ENCODE results near the gene ATP5MC3.

ATP5MC3 gene

DNA sequence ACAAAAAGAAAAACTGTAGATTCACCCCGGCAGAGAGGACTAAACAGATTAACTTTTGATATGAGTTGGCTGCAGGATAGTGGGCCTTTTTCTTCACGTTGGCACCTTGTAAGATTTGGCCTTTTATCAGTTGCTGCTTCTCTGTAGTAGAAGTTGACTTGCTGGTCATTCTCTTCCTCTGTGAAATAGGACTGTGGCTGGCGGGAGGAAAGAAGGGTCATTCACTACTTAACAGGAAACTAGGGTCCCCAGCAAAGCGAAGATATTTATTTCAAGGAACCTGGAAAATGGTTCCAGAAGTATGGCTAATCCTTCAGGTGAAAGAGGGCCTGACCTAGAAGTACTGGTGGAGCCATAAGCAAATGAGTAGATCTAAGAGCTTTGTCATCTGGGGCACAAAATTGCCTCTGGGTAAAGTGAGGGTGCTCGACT is 383 bp upstream of the ATP5MC3 start:
- TF ChIP-seq, protein P1, sequence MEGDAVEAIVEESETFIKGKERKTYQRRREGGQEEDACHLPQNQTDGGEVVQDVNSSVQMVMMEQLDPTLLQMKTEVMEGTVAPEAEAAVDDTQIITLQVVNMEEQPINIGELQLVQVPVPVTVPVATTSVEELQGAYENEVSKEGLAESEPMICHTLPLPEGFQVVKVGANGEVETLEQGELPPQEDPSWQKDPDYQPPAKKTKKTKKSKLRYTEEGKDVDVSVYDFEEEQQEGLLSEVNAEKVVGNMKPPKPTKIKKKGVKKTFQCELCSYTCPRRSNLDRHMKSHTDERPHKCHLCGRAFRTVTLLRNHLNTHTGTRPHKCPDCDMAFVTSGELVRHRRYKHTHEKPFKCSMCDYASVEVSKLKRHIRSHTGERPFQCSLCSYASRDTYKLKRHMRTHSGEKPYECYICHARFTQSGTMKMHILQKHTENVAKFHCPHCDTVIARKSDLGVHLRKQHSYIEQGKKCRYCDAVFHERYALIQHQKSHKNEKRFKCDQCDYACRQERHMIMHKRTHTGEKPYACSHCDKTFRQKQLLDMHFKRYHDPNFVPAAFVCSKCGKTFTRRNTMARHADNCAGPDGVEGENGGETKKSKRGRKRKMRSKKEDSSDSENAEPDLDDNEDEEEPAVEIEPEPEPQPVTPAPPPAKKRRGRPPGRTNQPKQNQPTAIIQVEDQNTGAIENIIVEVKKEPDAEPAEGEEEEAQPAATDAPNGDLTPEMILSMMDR (IDR thresholded peaks at IDR 0.05; ENCODE audit: insufficient read depth, low read depth, low read length, missing control alignments): no peak
- DNase-seq (ENCODE audit: low read depth): no peak
- peak overlapping the region; percentile 66 for H3K4me3 ChIP-seq (ENCODE audit: low read length)

DNA sequence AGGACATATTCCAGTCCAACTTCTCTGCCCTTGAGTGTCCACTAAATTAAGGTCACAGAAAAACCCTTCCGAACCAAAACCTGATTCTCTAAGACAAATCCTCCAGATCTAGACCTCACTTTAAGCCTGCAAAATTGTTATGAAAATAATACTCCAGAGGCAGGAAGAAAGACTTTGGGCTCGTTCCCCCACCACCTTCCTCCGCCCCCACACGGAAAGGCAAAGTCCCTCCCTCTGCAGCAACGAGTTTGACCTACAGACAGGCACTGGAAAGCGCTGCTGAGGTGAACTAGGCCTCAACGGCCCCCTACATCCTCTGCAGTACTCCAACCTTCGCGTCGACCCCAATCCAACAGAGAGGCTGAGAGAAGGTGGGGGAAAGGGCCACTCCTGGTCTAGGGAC is 808 bp downstream of the ATP5MC3 start:
- peak; percentile 58 for DNase-seq (ENCODE audit: low read depth)

DNA sequence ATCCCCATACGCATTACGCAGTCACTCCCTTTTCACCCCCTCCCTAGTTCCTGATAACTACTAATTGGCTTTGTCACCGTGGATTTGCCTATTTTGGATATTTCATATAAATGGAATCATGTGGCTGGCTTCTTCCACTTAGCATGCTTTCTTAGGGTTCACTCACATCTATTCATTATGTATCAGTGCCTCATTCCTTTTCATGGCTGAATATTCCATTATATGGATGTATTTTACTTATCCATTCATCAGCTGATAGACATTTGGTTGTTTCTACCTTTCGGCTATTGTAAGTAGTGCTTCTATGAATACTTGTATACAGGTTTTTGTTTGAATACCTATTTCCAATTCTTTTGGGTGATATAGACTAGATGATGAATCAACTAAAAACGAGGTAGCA is 4.9 kb downstream of the ATP5MC3 start:
- H3K4me3 ChIP-seq (ENCODE audit: low read length): no peak overlapping the region
- TF ChIP-seq, protein P1 (IDR thresholded peaks at IDR 0.05; ENCODE audit: insufficient read depth, low read depth, low read length, missing control alignments): no peak
- DNase-seq (ENCODE audit: low read depth): no peak

More for the DNA sequence above, 808 bp downstream of the ATP5MC3 start:
- TF ChIP-seq, protein P1 (IDR thresholded peaks at IDR 0.05; ENCODE audit: insufficient read depth, low read depth, low read length, missing control alignments): no peak
- H3K4me3 ChIP-seq (ENCODE audit: low read length): peak overlapping the region; percentile 66

DNA sequence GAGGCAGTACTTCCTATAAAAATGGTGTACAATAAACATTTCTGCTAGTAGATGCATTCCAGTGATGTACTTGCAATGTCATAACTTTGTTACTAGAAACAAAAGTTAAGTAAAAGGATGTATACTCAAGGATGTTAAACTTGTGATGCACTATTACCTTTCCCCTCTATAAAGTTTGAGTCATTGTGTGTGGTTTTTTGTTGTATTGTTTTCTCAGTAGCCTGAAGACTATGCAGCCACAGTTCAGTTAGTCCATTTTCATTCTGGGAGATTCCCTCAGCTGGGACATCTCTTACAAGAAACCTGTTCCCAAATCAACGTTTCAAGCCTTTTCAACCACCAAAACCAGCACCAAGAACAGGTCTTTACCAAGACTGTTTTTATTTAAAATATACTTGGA is 5.6 kb downstream of the ATP5MC3 start:
- TF ChIP-seq, protein P1 (IDR thresholded peaks at IDR 0.05; ENCODE audit: insufficient read depth, low read depth, low read length, missing control alignments): no peak
- DNase-seq (ENCODE audit: low read depth): peak; percentile 10
- H3K4me3 ChIP-seq (ENCODE audit: low read length): no peak overlapping the region

DNA sequence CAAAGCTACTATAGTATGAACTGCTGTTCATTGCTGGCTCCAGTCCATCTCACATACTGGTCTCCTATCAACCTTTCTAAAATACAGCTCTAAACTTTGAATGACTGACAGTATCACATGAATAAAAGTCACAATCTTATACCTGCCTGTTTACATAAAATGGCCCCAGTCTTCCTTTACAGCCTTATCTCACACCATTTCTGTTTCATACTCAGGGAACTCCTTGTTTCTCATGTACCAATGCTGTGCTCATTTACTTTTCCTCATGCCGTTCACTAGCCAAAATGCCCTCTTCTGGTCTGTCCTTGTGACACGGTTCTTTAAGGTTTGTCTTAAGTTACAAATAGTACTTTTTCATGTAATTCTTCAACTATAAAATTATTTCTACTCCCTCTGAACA is 6.2 kb downstream of the ATP5MC3 start:
- no peak overlapping the region for H3K4me3 ChIP-seq (ENCODE audit: low read length)
- no peak for DNase-seq (ENCODE audit: low read depth)
- TF ChIP-seq, protein P1 (IDR thresholded peaks at IDR 0.05; ENCODE audit: insufficient read depth, low read depth, low read length, missing control alignments): no peak

DNA sequence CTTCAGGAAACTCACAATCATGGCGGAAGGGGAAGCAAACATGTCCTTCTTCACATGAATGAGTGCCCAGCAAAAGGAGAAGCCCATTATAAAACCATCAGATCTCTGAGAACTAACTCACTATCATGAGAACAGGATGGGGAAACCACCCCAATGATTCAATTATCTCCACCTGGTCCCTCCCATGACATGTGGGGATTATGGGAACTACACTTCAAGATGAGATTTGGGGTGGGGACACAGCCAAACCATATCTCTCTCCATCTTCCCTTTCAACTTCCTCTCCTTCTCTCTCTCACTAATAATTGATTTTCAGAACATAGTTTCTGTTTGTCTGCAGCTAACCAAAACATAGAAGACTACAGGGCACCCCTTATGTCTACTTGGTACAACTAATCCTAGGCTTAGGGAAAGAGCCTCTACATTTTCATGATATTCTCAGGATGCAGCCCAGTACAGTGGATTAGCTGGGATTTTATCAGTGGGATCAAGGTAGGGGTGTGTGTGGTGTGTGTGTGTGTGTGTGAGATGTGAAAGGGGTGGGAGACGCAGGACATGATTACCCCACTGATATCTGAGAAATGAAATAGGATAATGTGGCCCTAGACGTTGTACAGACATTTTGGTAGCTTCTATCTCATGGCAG is 10.7 kb downstream of the ATP5MC3 start:
- peak; percentile 10 for DNase-seq (ENCODE audit: low read depth)
- no peak overlapping the region for H3K4me3 ChIP-seq (ENCODE audit: low read length)
- TF ChIP-seq, protein P1 (IDR thresholded peaks at IDR 0.05; ENCODE audit: insufficient read depth, low read depth, low read length, missing control alignments): no peak

DNA sequence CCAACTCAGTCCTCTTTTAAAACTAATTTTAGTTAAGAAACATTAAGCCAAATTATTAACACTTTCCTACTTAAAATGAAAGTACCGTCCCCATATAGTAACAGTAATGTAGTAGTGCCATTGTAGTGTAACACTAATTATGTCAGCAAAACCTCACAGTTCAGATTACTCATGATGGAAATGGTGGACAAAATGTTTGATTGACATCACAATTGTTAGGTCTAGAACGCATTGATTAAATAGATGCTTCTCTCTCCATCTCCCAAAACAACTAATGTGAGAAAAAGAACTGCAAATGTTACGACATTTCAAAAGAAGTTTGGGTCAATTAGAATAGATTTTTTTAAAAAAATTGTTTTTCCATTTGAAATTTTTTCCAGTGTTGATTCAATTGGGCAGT is 12.3 kb downstream of the ATP5MC3 start:
- TF ChIP-seq, protein P1 (IDR thresholded peaks at IDR 0.05; ENCODE audit: insufficient read depth, low read depth, low read length, missing control alignments): no peak
- H3K4me3 ChIP-seq (ENCODE audit: low read length): peak overlapping the region; percentile 76
- DNase-seq (ENCODE audit: low read depth): no peak
